WERI-Rb-1 (cell line): ENCODE data around the gene DDX56.

Experiments used
- DNase-seq: peaks from one replicate; pipeline ENCODE4 v3.0.0-alpha.2; 2020
- H3K27ac ChIP-seq: fragments of 250-450 bp; sonication (Bioruptor Pico); 2 replicates; pipeline ENCODE4 v1.5.1; 2020; ENCODE audit warnings: mild to moderate bottlenecking, moderate library complexity
- H3K27me3 ChIP-seq: fragments of 250-450 bp; sonication (Bioruptor Pico); 2 replicates; pipeline ENCODE4 v1.5.1; 2021; ENCODE audit warnings: mild to moderate bottlenecking, low read depth, moderate library complexity; ENCODE audit not compliant: insufficient read depth, severe bottlenecking
- H3K36me3 ChIP-seq: fragments of 250-450 bp; sonication (Bioruptor Pico); 2 replicates; pipeline ENCODE4 v1.5.1; 2020; ENCODE audit warnings: mild to moderate bottlenecking, moderate library complexity
- H3K4me3 ChIP-seq: 2 replicates; pipeline ENCODE4 v1.5.1; 2011; ENCODE audit warnings: low read depth, mild to moderate bottlenecking, control low read depth, low read length
- H3K9me3 ChIP-seq: fragments of 250-450 bp; sonication (Bioruptor Pico); 2 replicates; pipeline ENCODE4 v1.5.1; 2021; ENCODE audit warnings: mild to moderate bottlenecking, moderate library complexity; ENCODE audit not compliant: severe bottlenecking
- TF ChIP-seq, protein P1 (sequence below): IDR thresholded peaks from 2 replicates; pipeline ENCODE4 v1.5.1; 2011; ENCODE audit warnings: low read depth, mild to moderate bottlenecking, control low read depth, inconsistent platforms, low read length

DDX56 gene, protein sequence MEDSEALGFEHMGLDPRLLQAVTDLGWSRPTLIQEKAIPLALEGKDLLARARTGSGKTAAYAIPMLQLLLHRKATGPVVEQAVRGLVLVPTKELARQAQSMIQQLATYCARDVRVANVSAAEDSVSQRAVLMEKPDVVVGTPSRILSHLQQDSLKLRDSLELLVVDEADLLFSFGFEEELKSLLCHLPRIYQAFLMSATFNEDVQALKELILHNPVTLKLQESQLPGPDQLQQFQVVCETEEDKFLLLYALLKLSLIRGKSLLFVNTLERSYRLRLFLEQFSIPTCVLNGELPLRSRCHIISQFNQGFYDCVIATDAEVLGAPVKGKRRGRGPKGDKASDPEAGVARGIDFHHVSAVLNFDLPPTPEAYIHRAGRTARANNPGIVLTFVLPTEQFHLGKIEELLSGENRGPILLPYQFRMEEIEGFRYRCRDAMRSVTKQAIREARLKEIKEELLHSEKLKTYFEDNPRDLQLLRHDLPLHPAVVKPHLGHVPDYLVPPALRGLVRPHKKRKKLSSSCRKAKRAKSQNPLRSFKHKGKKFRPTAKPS

DNA sequence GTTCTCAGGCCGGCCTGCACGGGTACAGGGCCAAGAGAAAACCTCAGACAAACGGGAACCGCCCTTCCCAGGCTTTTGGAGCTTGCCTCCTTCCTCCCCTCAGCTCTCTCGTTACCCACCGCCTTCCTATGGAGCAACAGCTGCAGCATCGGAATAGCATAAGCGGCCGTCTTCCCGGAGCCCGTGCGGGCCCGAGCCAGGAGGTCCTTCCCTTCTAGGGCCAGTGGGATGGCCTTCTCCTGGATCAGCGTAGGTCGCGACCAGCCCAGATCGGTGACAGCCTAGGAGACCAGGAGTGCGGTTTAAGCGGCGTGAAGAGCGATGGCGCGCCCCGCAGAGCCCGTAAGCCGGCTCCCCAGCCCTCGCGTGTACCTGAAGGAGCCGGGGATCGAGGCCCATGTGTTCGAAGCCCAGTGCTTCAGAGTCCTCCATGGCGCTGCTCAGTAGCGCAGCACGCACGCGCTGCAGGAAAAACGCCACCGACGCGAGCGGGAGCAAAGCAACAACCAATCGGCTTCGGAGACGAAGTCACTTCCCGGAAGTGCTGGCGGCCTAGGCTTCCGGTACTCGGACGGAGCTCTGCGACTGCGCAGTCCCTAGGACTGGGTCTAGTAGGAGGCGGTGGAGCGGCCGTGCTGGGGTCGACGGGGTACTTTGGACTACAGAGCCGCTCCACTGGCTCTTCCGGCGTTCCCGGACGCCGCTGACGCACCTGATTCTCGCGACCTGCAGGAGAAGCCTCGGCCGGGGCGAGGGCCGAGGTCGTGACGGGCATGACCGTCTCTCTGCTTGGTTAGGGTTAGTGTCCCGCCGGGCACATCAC is at the start of gene DDX56:
Gene DDX56 (minus strand): TSS at position 445 of the 823 bp plus-strand sequence. CDS start 13 bp downstream, at position 432.
- DNase-seq = peak; percentile 96
- Histone ChIP-seq H3K4me3 (peak within 1 kb of the TSS; percentile 99), H3K9me3 (no peaks in the 10 kb centered on the region), H3K27ac (peak within 1 kb of the TSS; percentile 85), H3K36me3 (peaks cover 72% of the 10 kb centered on the region), H3K27me3 (no peaks in the 10 kb centered on the region)
- TF ChIP-seq, protein P1, sequence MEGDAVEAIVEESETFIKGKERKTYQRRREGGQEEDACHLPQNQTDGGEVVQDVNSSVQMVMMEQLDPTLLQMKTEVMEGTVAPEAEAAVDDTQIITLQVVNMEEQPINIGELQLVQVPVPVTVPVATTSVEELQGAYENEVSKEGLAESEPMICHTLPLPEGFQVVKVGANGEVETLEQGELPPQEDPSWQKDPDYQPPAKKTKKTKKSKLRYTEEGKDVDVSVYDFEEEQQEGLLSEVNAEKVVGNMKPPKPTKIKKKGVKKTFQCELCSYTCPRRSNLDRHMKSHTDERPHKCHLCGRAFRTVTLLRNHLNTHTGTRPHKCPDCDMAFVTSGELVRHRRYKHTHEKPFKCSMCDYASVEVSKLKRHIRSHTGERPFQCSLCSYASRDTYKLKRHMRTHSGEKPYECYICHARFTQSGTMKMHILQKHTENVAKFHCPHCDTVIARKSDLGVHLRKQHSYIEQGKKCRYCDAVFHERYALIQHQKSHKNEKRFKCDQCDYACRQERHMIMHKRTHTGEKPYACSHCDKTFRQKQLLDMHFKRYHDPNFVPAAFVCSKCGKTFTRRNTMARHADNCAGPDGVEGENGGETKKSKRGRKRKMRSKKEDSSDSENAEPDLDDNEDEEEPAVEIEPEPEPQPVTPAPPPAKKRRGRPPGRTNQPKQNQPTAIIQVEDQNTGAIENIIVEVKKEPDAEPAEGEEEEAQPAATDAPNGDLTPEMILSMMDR = no peak

DNA sequence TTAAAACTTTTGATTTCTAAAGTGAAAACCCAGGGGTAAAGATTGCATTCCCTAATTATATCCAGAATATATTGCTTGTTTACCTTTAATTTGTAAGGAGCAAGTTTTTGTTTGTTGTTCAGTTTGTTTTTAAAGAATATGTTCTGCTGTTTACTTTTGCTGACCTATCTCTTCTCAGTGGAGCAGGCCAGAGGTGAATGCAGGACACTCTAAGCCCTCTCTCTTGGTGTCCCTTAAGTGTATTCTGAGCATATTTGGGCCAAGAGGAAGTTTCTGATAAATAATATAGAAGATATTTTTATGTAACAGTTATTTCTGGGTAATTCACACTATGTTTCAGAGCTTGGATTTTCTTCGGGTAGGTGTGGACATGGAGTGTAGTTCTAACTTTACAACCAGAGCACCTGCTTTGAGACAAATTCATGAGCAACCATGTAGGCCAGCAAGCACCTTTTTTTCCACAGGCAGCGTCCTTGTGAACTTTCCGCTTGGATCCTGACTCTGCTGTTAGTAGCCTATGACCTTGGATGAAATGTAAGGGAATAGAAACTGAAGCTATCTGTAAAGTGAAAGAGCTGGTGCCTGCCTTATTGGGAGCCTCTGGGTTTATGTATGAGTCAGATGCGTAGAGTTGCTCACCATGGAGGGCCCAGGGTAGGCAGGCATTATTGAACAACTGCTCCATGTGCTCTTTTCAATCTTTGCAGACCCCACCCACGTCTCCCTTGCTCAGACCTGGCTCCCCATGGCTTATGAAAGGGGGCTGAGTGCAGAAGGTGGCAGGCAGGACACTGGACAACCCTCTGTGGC is 48.8 kb upstream of the DDX56 start:
- H3K27ac ChIP-seq = no peak overlapping the region
- H3K4me3 ChIP-seq = no peak overlapping the region
- TF ChIP-seq, protein P1 = no peak

DNA sequence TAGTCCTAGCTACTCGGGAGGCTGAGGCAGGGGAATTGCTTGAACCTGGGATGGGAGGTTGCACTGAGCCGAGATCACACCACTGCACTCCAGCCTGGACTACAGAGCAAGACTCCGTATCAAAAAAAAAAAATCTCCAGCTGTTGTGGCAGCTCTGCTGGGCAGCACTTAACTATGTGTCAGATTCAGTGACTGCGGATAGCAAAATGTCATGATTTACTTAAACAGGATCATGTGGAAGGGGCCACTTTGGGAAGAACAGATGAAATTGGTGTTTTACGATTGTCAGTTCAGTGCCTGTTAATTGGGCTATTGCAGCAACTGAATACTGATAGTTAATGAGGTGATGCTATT is 48.0 kb upstream of the DDX56 start:
- no peaks in the 10 kb centered on the region for H3K27me3 ChIP-seq
- TF ChIP-seq, protein P1 = no peak

More for the DNA sequence above, 48.8 kb upstream of the DDX56 start:
- Histone ChIP-seq H3K9me3 (no peaks in the 10 kb centered on the region), H3K27me3 (no peaks in the 10 kb centered on the region), H3K36me3 (peaks cover 32% of the 10 kb centered on the region)
- DNase-seq = no peak

DNA sequence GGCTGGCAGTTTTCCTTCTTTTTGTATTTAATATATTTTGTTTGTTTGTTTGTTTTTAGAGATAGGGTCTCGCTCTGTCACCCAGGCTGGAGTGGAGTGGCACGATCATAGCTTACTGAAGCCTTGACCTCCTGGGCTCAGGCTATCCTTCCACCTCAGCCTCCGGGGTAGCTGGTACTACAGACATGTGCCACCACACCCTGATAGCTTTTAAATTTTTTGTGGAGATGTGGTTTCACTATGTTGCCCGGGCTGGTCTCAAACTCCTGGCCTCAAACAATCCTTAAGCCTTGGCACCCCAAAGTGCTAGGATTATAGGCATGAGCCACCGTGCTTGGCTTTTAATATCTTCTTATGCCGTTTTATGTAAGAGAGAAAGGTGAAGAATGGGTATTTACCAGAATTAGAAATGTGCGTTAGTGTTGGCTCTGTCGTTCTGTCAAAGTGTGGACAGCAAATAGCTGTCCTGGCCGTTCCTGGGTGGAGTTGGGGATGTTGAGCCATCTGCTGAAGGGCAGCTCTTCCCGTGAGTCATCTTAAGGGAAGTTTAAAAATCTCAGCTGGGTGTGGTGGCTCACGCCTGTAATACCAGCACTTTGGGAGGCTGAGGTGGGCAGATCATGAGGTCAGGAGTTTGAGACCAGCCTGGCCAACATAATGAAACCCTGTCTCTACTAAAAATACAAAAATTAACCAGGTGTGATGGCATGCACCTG is 47.5 kb upstream of the DDX56 start:
- TF ChIP-seq, protein P1 = no peak
- Histone ChIP-seq H3K27me3 (no peaks in the 10 kb centered on the region), H3K27ac (no peak overlapping the region), H3K4me3 (no peak overlapping the region), H3K9me3 (no peaks in the 10 kb centered on the region), H3K36me3 (peaks cover 21% of the 10 kb centered on the region)
- DNase-seq = no peak

More for the DNA sequence above, 48.0 kb upstream of the DDX56 start:
- DNase-seq = no peak
- Histone ChIP-seq H3K4me3 (no peak overlapping the region), H3K9me3 (no peaks in the 10 kb centered on the region), H3K36me3 (peaks cover 26% of the 10 kb centered on the region), H3K27ac (no peak overlapping the region)

DNA sequence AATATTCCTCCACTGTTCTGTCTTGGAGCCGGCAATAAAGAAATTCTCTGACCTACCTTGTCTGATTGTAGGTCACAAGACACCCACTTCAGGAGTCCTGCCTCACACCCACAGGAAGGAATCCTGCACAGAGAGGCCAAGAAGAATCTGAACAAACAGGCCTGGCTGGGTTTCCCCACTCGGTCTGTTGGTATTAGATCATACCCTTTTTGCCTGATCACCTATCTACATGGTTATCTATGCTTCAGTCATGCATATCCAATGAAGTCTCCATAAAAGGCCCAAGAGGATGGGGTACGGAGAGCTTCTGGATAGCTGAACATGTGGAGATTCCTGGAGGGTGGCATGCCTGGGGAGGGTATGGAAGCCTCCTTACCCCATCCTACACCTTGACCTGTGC is 45.0 kb upstream of the DDX56 start:
- peaks cover 3% of the 10 kb centered on the region; the same call in 1 of the 2 replicates for H3K36me3 ChIP-seq
- TF ChIP-seq, protein P1 = no peak
- no peak overlapping the region for H3K4me3 ChIP-seq
- H3K9me3 ChIP-seq = no peaks in the 10 kb centered on the region
- no peak for DNase-seq
- no peaks in the 10 kb centered on the region for H3K27me3 ChIP-seq
- H3K27ac ChIP-seq = no peak overlapping the region
